ENCODE results near the gene SMIM12.

The SMIM12 gene

GRCh38 chr1:34871443-34872132 is 12.0 kb upstream of the SMIM12 start:
- no peak for DNase-seq

- DNase-seq, result no peak
Measured at GRCh38 chr1:34870395-34870794, 10.8 kb upstream of the SMIM12 start.

- DNase-seq, result no peak
Measured at GRCh38 chr1:34869760-34870159, 10.2 kb upstream of the SMIM12 start.

- DNase-seq, result no peak
Measured at GRCh38 chr1:34868230-34869049, 8.9 kb upstream of the SMIM12 start.

- no peak for DNase-seq
Measured at GRCh38 chr1:34867415-34867814, 7.9 kb upstream of the SMIM12 start.

GRCh38 chr1:34866762-34867109 is 7.2 kb upstream of the SMIM12 start:
- no peak for DNase-seq

GRCh38 chr1:34865981-34866761 is 6.6 kb upstream of the SMIM12 start:
- DNase-seq, result peak in 1 of 2 experiments; percentile 37

- DNase-seq, result no peak
Measured at GRCh38 chr1:34865573-34865972, 6.0 kb upstream of the SMIM12 start.

GRCh38 chr1:34864759-34865158 is 5.2 kb upstream of the SMIM12 start:
- no peak for DNase-seq

GRCh38 chr1:34863501-34863900 is 4.0 kb upstream of the SMIM12 start:
- DNase-seq, result no peak

- DNase-seq, result peak in 1 of 2 experiments; percentile 1
Measured at GRCh38 chr1:34858901-34859445, 576 bp downstream of the SMIM12 start.

GRCh38 chr1:34856697-34857096 is 2.9 kb downstream of the SMIM12 start:
- no peak for DNase-seq

- peak; percentile 39 to 90 for DNase-seq
Measured at GRCh38 chr1:34852677-34853217, 6.8 kb downstream of the SMIM12 start.

- DNase-seq, result no peak
Measured at GRCh38 chr1:34851431-34852105, 8.0 kb downstream of the SMIM12 start.

- DNase-seq, result no peak
Measured at GRCh38 chr1:34850382-34850781, 9.2 kb downstream of the SMIM12 start.

- DNase-seq, result no peak
Measured at GRCh38 chr1:34847094-34847493, 12.5 kb downstream of the SMIM12 start.

- DNase-seq, result no peak
Measured at GRCh38 chr1:34846265-34846664, 13.3 kb downstream of the SMIM12 start.

- DNase-seq, result no peak
Measured at GRCh38 chr1:34845131-34845901, 14.2 kb downstream of the SMIM12 start.

GRCh38 chr1:34844252-34844634 is 15.3 kb downstream of the SMIM12 start:
- no peak for DNase-seq

GRCh38 chr1:34843392-34844251 is 15.9 kb downstream of the SMIM12 start:
- no peak for DNase-seq

- DNase-seq, result no peak
Measured at GRCh38 chr1:34842952-34843371, 16.6 kb downstream of the SMIM12 start.

Measured in cerebellar nuclear complex (tissue), 1 donor.